ENCODE measurements around the gene GPR39. TPM values are rescaled to one million over a fixed set of nuclear protein-coding genes. Genes with fewer than 3 reads are reported as not detected.

GPR39 gene
- total RNA-seq, 1 experiment from 2014 or later, result 9.0 TPM

DNA sequence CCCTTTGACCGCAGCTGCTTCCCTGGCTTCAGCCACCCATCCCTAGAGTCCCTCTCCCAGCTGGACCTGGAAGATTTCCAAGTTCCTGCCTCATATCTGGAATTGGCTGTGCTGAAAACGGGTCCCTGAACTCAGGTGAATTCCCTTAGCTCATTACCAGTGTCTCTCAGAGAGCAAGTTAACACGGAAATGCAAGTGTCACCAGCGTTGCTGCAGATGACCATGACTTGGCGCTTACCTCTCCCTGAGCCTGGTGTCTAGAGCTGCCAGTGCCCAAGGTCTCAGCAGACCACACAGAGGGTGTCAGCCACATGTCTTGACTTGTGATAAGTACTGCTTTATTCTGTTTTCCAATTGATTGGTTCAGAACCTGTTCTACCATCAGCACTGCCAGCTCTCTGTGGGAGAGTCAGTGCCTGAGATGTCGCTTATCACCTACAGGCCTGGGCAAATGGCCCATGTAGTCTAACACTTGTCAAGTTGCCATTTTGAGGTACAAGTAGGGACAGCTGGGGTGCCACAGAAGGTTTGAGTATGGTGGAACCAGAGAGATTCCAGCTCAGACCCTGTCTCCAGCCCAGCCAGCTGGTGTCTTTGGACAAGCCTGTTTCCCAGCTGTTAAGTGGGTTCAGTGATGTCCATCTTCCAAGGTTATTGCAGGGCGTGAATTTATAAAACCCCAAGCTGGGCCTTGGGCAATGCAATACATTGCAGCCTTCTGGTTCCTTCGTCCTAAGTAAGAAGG, 204.7 kb downstream of the GPR39 start:
- no peak overlapping the region for H3K27ac ChIP-seq (ENCODE audit: low read length)
- H3K9me3 ChIP-seq (ENCODE audit: control insufficient read depth, insufficient read depth, low read depth, low read length), result no peaks in the 10 kb centered on the region
- no TSS peak for BruUV-seq (replicated peaks)
- CTCF ChIA-PET, result no interaction called here
- POLR2A ChIA-PET, result no interaction called here
- in situ Hi-C loops (cut with HindIII; ENCODE audit: low pct_unique_long_range_greater_than_20kb, low sequenced_read_pairs), result no loop called here
- DNase-seq (ENCODE audit: low read depth, low spot score) (no peak), ATAC-seq (no peak)
- no peaks in the 10 kb centered on the region for H3K4me1 ChIP-seq (ENCODE audit: control insufficient read depth, insufficient read depth, low read length)
- TF ChIP-seq POLR2AphosphoS5 (IDR thresholded peaks at IDR 0.05; ENCODE audit: low read depth, low read length), result no peak
- TF ChIP-seq, protein P1, sequence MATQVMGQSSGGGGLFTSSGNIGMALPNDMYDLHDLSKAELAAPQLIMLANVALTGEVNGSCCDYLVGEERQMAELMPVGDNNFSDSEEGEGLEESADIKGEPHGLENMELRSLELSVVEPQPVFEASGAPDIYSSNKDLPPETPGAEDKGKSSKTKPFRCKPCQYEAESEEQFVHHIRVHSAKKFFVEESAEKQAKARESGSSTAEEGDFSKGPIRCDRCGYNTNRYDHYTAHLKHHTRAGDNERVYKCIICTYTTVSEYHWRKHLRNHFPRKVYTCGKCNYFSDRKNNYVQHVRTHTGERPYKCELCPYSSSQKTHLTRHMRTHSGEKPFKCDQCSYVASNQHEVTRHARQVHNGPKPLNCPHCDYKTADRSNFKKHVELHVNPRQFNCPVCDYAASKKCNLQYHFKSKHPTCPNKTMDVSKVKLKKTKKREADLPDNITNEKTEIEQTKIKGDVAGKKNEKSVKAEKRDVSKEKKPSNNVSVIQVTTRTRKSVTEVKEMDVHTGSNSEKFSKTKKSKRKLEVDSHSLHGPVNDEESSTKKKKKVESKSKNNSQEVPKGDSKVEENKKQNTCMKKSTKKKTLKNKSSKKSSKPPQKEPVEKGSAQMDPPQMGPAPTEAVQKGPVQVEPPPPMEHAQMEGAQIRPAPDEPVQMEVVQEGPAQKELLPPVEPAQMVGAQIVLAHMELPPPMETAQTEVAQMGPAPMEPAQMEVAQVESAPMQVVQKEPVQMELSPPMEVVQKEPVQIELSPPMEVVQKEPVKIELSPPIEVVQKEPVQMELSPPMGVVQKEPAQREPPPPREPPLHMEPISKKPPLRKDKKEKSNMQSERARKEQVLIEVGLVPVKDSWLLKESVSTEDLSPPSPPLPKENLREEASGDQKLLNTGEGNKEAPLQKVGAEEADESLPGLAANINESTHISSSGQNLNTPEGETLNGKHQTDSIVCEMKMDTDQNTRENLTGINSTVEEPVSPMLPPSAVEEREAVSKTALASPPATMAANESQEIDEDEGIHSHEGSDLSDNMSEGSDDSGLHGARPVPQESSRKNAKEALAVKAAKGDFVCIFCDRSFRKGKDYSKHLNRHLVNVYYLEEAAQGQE (IDR thresholded peaks at IDR 0.05; ENCODE audit: insufficient read depth in 1 of 2, low read depth in 2 of 2, low read length in 1 of 2), result no peak
- no peak for TF ChIP-seq SIN3A (IDR thresholded peaks at IDR 0.05; ENCODE audit: borderline replicate concordance, insufficient read depth, low read depth, low read length)
- TF ChIP-seq, protein P2, sequence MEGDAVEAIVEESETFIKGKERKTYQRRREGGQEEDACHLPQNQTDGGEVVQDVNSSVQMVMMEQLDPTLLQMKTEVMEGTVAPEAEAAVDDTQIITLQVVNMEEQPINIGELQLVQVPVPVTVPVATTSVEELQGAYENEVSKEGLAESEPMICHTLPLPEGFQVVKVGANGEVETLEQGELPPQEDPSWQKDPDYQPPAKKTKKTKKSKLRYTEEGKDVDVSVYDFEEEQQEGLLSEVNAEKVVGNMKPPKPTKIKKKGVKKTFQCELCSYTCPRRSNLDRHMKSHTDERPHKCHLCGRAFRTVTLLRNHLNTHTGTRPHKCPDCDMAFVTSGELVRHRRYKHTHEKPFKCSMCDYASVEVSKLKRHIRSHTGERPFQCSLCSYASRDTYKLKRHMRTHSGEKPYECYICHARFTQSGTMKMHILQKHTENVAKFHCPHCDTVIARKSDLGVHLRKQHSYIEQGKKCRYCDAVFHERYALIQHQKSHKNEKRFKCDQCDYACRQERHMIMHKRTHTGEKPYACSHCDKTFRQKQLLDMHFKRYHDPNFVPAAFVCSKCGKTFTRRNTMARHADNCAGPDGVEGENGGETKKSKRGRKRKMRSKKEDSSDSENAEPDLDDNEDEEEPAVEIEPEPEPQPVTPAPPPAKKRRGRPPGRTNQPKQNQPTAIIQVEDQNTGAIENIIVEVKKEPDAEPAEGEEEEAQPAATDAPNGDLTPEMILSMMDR (IDR thresholded peaks at IDR 0.05), result no peak
- TF ChIP-seq TCF7L2 (IDR thresholded peaks at IDR 0.05; ENCODE audit: low read depth, low read length), result no peak
- H3K27me3 ChIP-seq (ENCODE audit: control insufficient read depth, insufficient read depth, low read length), result no peaks in the 10 kb centered on the region
- no peaks in the 10 kb centered on the region for H3K36me3 ChIP-seq (ENCODE audit: control insufficient read depth, insufficient read depth, low read length)
- intact Hi-C loops (cut with micrococcal nuclease; ENCODE audit: unreplicated experiment), result no loop called here
- H3K4me3 ChIP-seq (ENCODE audit: low read depth in 2 of 2, low read length in 2 of 2), result no peak overlapping the region

DNA sequence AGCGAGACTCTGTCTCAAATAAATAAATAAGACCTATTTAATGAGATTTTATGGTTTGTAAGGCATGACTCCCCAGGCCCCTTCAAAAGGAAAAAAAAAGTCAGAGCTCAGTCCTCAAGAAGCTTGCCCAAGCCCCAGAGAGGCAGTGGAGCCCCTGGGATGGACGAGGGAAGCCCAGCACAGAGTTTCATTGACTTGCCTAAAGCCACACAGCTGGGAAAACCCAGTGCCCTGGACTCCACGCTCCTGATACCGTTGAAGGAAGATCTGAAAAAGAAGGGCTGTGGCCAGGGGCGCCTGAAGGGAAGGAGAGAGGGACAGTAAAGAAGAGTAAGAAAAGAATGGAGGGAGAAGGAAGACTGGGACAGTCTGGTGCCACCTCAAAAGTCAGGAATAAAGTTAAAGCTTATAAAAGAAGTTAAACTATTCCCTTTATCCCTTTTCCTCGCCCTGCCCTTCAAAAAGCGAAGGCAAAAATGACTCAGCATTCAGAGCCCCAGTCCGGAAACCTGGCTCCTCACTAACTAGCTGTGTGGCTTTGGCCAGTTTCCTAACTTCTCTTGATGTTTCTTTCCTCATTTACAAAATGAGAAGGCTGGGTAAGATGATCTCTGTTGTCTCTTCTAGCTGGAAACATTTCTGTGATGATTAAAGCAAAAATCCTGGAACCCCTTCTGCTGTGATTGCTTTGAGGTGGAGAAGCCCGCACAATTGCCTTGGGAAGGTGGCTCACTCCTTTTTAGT, 206.7 kb downstream of the GPR39 start:
- H3K9me3 ChIP-seq (ENCODE audit: control insufficient read depth, insufficient read depth, low read depth, low read length), result no peaks in the 10 kb centered on the region
- no peak overlapping the region for H3K27ac ChIP-seq (ENCODE audit: low read length)
- H3K4me3 ChIP-seq (ENCODE audit: low read depth in 2 of 2, low read length in 2 of 2), result no peak overlapping the region
- ATAC-seq (no peak), DNase-seq (ENCODE audit: low read depth, low spot score) (no peak)
- H3K4me1 ChIP-seq (ENCODE audit: control insufficient read depth, insufficient read depth, low read length), result no peaks in the 10 kb centered on the region
- no TSS peak for BruUV-seq (replicated peaks)
- no peaks in the 10 kb centered on the region for H3K36me3 ChIP-seq (ENCODE audit: control insufficient read depth, insufficient read depth, low read length)
- CTCF ChIA-PET, result no interaction called here
- no peaks in the 10 kb centered on the region for H3K27me3 ChIP-seq (ENCODE audit: control insufficient read depth, insufficient read depth, low read length)
- intact Hi-C loops (cut with micrococcal nuclease; ENCODE audit: unreplicated experiment), result no loop called here
- in situ Hi-C loops (cut with HindIII; ENCODE audit: low pct_unique_long_range_greater_than_20kb, low sequenced_read_pairs), result no loop called here
- TF ChIP-seq, protein P2 (IDR thresholded peaks at IDR 0.05), result no peak
- no peak for TF ChIP-seq POLR2AphosphoS5 (IDR thresholded peaks at IDR 0.05; ENCODE audit: low read depth, low read length)
- no peak for TF ChIP-seq SIN3A (IDR thresholded peaks at IDR 0.05; ENCODE audit: borderline replicate concordance, insufficient read depth, low read depth, low read length)
- no peak for TF ChIP-seq TCF7L2 (IDR thresholded peaks at IDR 0.05; ENCODE audit: low read depth, low read length)
- TF ChIP-seq, protein P1 (IDR thresholded peaks at IDR 0.05; ENCODE audit: insufficient read depth in 1 of 2, low read depth in 2 of 2, low read length in 1 of 2), result no peak
- POLR2A ChIA-PET, result interaction anchor here (0.6 kb wide), 1 partner anchor 14 kb away, joined by 3 read pairs; no protein-coding TSS in a partner anchor

All from Panc1 (cell line).